Keratinocyte (primary cell): ENCODE results near the gene KRT7.

ENCODE experiments used
- EZH2 ChIP-seq: IDR thresholded peaks from one replicate; pipeline ENCODE4 v1.6.1; 2012; ENCODE audit warnings: inconsistent platforms, mild to moderate bottlenecking, low read length, moderate library complexity
- TF ChIP-seq, protein P1 (sequence below), 3 experiments: IDR thresholded peaks in 1 of 3; conservative IDR thresholded peaks in 1 of 3; optimal IDR thresholded peaks in 1 of 3; 2 replicates in 2 of 3; 3 replicates in 1 of 3; pipeline versions ENCODE3 to v1.5.1; 2011; ENCODE audit warnings: low read length in 3 of 3, mild to moderate bottlenecking in 3 of 3, moderate library complexity in 2 of 3, control low read depth in 1 of 3, inconsistent platforms in 1 of 3; ENCODE audit not compliant: insufficient read depth in 2 of 3; ENCODE audit errors: extremely low read depth in 1 of 3

DNA sequence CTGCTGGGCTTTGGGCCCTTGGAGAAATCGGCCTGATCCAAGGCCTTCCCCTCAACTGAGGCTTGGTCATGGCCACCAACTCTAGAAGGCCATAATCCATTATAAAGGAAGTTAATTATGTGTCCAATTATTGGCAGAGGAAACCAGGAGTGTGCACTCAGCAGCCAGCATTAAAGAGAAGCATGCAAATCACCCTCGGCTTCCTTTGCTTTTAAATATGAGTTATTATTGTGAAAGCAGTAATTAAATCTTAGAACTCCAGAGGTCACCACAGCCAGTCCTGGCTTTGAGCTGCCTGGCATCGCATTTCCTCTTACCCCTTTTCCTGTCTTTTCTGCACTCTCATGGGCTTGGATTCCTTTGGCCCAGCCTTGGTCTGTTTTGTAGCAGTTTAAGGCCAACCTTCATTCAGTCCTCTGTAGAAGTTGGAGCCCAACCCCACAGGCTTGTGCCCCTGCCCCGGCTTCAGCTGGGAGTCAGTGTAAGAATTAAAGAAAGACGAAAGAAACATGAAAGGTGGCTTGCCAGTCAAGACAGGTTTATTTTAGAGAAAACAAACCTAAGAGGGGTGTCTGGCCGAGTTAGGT is 26.7 kb downstream of the KRT7 start:
- TF ChIP-seq, protein P1, sequence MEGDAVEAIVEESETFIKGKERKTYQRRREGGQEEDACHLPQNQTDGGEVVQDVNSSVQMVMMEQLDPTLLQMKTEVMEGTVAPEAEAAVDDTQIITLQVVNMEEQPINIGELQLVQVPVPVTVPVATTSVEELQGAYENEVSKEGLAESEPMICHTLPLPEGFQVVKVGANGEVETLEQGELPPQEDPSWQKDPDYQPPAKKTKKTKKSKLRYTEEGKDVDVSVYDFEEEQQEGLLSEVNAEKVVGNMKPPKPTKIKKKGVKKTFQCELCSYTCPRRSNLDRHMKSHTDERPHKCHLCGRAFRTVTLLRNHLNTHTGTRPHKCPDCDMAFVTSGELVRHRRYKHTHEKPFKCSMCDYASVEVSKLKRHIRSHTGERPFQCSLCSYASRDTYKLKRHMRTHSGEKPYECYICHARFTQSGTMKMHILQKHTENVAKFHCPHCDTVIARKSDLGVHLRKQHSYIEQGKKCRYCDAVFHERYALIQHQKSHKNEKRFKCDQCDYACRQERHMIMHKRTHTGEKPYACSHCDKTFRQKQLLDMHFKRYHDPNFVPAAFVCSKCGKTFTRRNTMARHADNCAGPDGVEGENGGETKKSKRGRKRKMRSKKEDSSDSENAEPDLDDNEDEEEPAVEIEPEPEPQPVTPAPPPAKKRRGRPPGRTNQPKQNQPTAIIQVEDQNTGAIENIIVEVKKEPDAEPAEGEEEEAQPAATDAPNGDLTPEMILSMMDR (optimal IDR thresholded peaks at IDR 0.05 in 1 of 3, IDR thresholded peaks at IDR 0.05 in 1 of 3, conservative IDR thresholded peaks at IDR 0.05 in 1 of 3; ENCODE audit: extremely low read depth in 1 of 3, insufficient read depth in 2 of 3, low read length in 3 of 3), result no peak
- TF ChIP-seq EZH2, result no peak
